CD14-positive monocyte (primary cell): ENCODE results near the gene HSD17B8. TPM values are rescaled to one million over a fixed set of nuclear protein-coding genes. Genes with fewer than 3 reads are reported as not detected.

ENCODE experiments used
- DNase-seq, 3 donors: peaks; one replicate each; pipeline ENCODE4 v3.0.0-alpha.2; 2011 to 2022
- H2AFZ ChIP-seq: 2 replicates; pipeline ENCODE4 v1.6.0; 2012; ENCODE audit warnings: mild to moderate bottlenecking, low read depth, low read length, inconsistent platforms; ENCODE audit not compliant: insufficient read depth, poor library complexity, severe bottlenecking
- H3K27ac ChIP-seq, 2 donors: 1 replicate in 1 of 2; 2 replicates in 1 of 2; pipeline ENCODE4 v1.5.1; 2012 to 2013; ENCODE audit warnings: low read length in 2 of 2, control low read depth in 1 of 2, inconsistent platforms in 1 of 2, low read depth in 1 of 2, mild to moderate bottlenecking in 1 of 2
- H3K27me3 ChIP-seq, 2 donors: one replicate each; pipeline versions ENCODE4 v1.6.0 to v1.6.1; 2011 to 2013; ENCODE audit warnings: low read length in 2 of 2; ENCODE audit not compliant: control insufficient read depth in 2 of 2, insufficient read depth in 2 of 2
- H3K36me3 ChIP-seq, 2 donors: replicated peaks in 1 of 2; 1 replicate in 1 of 2; 2 replicates in 1 of 2; pipeline versions ENCODE4 v1.5.1 to v1.6.1; 2012 to 2013; ENCODE audit warnings: low read length in 2 of 2, control low read depth in 1 of 2, inconsistent platforms in 1 of 2, mild to moderate bottlenecking in 1 of 2; ENCODE audit not compliant: insufficient read depth in 2 of 2, control insufficient read depth in 1 of 2
- H3K4me1 ChIP-seq, 2 donors: 1 replicate in 1 of 2; 2 replicates in 1 of 2; pipeline versions ENCODE4 v1.5.1 to v1.6.1; 2012 to 2013; ENCODE audit warnings: low read length in 2 of 2, control low read depth in 1 of 2, inconsistent platforms in 1 of 2, mild to moderate bottlenecking in 1 of 2, moderate library complexity in 1 of 2; ENCODE audit not compliant: insufficient read depth in 2 of 2, control insufficient read depth in 1 of 2
- H3K4me2 ChIP-seq: replicated peaks from 2 replicates; pipeline ENCODE3; 2012; ENCODE audit warnings: low read length, moderate library complexity, mild to moderate bottlenecking; ENCODE audit not compliant: poor library complexity, severe bottlenecking; ENCODE audit errors: extremely low read depth
- H3K4me3 ChIP-seq, 3 experiments: fragments of 200-600 bp in 1 of 3; sonication (generic) in 1 of 3; replicated peaks in 1 of 3; 1 replicate in 2 of 3; 2 replicates in 1 of 3; pipeline ENCODE4 v1.5.1; 2011 to 2013; ENCODE audit warnings: low read length in 3 of 3, mild to moderate bottlenecking in 3 of 3, control low read depth in 2 of 3, low read depth in 2 of 3, inconsistent platforms in 1 of 3, moderate library complexity in 1 of 3
- H3K79me2 ChIP-seq: 2 replicates; pipeline ENCODE4 v1.6.0; 2012; ENCODE audit warnings: mild to moderate bottlenecking, control low read depth, inconsistent platforms, low read length, moderate library complexity; ENCODE audit not compliant: insufficient read depth
- H3K9ac ChIP-seq: 2 replicates; pipeline ENCODE4 v1.6.0; 2017; ENCODE audit warnings: low read length, mild to moderate bottlenecking; ENCODE audit not compliant: insufficient read depth, poor library complexity, severe bottlenecking
- H3K9me3 ChIP-seq, 2 donors: replicated peaks in 1 of 2; 1 replicate in 1 of 2; 2 replicates in 1 of 2; pipeline versions ENCODE4 v1.5.1 to v1.6.1; 2012 to 2013; ENCODE audit warnings: low read length in 2 of 2, control low read depth in 1 of 2; ENCODE audit not compliant: control insufficient read depth in 1 of 2, insufficient read depth in 1 of 2
- H4K20me1 ChIP-seq: 2 replicates; pipeline ENCODE4 v1.6.0; 2012; ENCODE audit warnings: mild to moderate bottlenecking, low read length, control low read depth, moderate library complexity; ENCODE audit not compliant: insufficient read depth
- H3K27ac Mint-ChIP-seq, 7 donors: one replicate each; pipeline ENCODE4 v1.8.0; 2020; ENCODE audit warnings: mild to moderate bottlenecking in 7 of 7, mixed read lengths in 7 of 7, moderate library complexity in 6 of 7, inconsistent platforms in 2 of 7
- H3K27me3 Mint-ChIP-seq, 3 donors: one replicate each; pipeline ENCODE4 v1.8.0; 2021 to 2022; ENCODE audit warnings: low read depth in 3 of 3, mild to moderate bottlenecking in 3 of 3, mixed read lengths in 3 of 3, moderate library complexity in 3 of 3, inconsistent platforms in 1 of 3
- H3K36me3 Mint-ChIP-seq, 2 donors: one replicate each; pipeline ENCODE4 v1.8.0; 2020; ENCODE audit warnings: mixed read lengths in 2 of 2, inconsistent platforms in 1 of 2, mild to moderate bottlenecking in 1 of 2
- H3K4me1 Mint-ChIP-seq: one replicate; pipeline ENCODE4 v1.8.0; 2020; ENCODE audit warnings: mild to moderate bottlenecking, mixed read lengths
- H3K4me3 Mint-ChIP-seq, 2 donors: one replicate each; pipeline ENCODE4 v1.8.0; 2020; ENCODE audit warnings: mild to moderate bottlenecking in 2 of 2, mixed read lengths in 2 of 2, moderate library complexity in 1 of 2
- H3K9me3 Mint-ChIP-seq, 7 donors: one replicate each; pipeline ENCODE4 v1.8.0; 2020 to 2022; ENCODE audit warnings: mixed read lengths in 7 of 7, mild to moderate bottlenecking in 6 of 7, moderate library complexity in 6 of 7, inconsistent platforms in 2 of 7
- CTCF ChIP-seq: fragments of 200-600 bp; IDR thresholded peaks from one replicate; pipeline ENCODE4 v1.8.0; 2022; ENCODE audit warnings: antibody characterized with exemption, mild to moderate bottlenecking
- WGBS: methylation state at CpG from one replicate; pipeline ENCODE4 v1.1.5; 2013; ENCODE audit warnings: missing lambda C conversion rate; ENCODE audit not compliant: insufficient coverage; 5-methylcytosine and 5-hydroxymethylcytosine counted together
- intact Hi-C, 2 donors: fragments of 100-400 bp; cut with micrococcal nuclease; formaldehyde crosslinking; loops; one replicate each; pipeline versions ENCODE4 v1.15.0 to v1.15.1; 2023
- polyA plus RNA-seq, 3 donors: library from polyadenylated mRNA; depleted of rRNA in 1 of 3; unstranded in 2 of 3; stranded (reverse) in 1 of 3; fragments of 300-500 nt in 2 of 3; fragments of >200 nt in 1 of 3; fragmentation: Illumina TruSeq in 2 of 3; gene quantifications; 1 replicate in 2 of 3; 2 replicates in 1 of 3; pipeline ENCODE4 v1.2.3, GENCODE V29; 2012 to 2021

The HSD17B8 gene
- polyA plus RNA-seq, 3 donors = 3.8 to 10.6 (median 4.7) TPM

GRCh38 chr6:33175436-33176069 is 28.9 kb upstream of the HSD17B8 start:
- H3K36me3 Mint-ChIP-seq = no peaks in the 10 kb centered on the region
- H3K27ac Mint-ChIP-seq = no peak overlapping the region
- 93% methylated on average over 5 of the region's 10 CpGs for WGBS

GRCh38 chr6:33176906-33177305 is 27.5 kb upstream of the HSD17B8 start:
- Mint-ChIP-seq H3K4me3 (no peak overlapping the region), H3K4me1 (no peaks in the 10 kb centered on the region), H3K27ac (no peak overlapping the region), H3K36me3 (no peaks in the 10 kb centered on the region), H3K27me3 (peaks cover 11 to 19% (median 15%) of the 10 kb centered on the region in 3 donors), H3K9me3 (peaks cover 0 to 8% (median 0%) of the 10 kb centered on the region in 7 donors)
- H3K27me3 ChIP-seq = no peaks in the 10 kb centered on the region
- H4K20me1 ChIP-seq = no peaks in the 10 kb centered on the region
- TF ChIP-seq CTCF = no peak
- H3K4me1 ChIP-seq = no peaks in the 10 kb centered on the region
- 94% methylated on average over 2 of the region's 7 CpGs for WGBS
- no peak overlapping the region for H3K4me3 ChIP-seq
- no peak for DNase-seq
- H3K9ac ChIP-seq = no peak overlapping the region
- no peaks in the 10 kb centered on the region for H3K36me3 ChIP-seq
- no peaks in the 10 kb centered on the region for H3K79me2 ChIP-seq
- no peaks in the 10 kb centered on the region for H3K9me3 ChIP-seq
- intact Hi-C loops = no loop called here
- no peak overlapping the region for H2AFZ ChIP-seq
- no peak overlapping the region for H3K4me2 ChIP-seq
- H3K27ac ChIP-seq = no peak overlapping the region

More at GRCh38 chr6:33175436-33176069, 28.9 kb upstream of the HSD17B8 start:
- TF ChIP-seq CTCF = no peak
- intact Hi-C loops = no loop called here
- Histone ChIP-seq H3K4me1 (no peaks in the 10 kb centered on the region), H3K4me3 (no peak overlapping the region), H3K79me2 (no peaks in the 10 kb centered on the region), H3K9me3 (no peaks in the 10 kb centered on the region), H3K9ac (no peak overlapping the region), H3K36me3 (no peaks in the 10 kb centered on the region), H3K27me3 (no peaks in the 10 kb centered on the region), H2AFZ (no peak overlapping the region), H4K20me1 (no peaks in the 10 kb centered on the region), H3K4me2 (no peak overlapping the region), H3K27ac (no peak overlapping the region)
- Mint-ChIP-seq H3K27me3 (peaks cover 12 to 17% (median 14%) of the 10 kb centered on the region in 3 donors), H3K4me1 (no peaks in the 10 kb centered on the region), H3K9me3 (peaks cover 0 to 4% (median 0%) of the 10 kb centered on the region in 7 donors), H3K4me3 (no peak overlapping the region)
- no peak for DNase-seq
